ENCODE measurements around the gene DDAH1.

DDAH1 gene

DNA sequence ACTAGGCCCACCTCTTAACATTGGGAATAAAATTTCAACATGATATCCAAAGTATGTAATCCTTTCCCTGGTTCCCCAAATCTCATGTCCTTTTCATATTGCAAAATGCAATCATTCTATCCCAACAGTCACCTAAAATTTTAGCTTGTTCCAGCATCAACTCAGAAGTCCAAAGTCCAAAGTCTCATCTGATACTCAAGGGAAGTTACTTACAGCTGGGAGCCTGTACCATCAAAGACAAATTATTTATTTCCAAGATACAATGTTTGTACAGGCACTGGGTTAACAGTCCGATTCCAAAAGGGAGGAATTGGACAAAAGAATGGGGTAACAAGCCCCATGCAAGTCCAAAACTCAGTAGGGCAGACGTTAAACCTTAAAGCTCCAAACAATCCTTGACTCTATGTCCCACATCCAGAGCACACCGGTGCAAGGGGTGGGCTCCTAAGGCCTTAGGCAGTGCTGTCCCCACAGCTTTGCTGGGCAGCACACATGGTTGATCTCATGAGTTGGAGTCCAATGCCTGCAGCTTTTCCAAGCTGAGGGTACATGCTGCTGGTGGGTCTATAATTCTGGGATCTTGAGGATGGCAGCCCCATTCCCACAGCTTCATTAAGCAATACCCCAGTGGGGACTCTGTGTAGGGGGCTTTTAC, 78.8 kb downstream of the DDAH1 start:
- no peak for DNase-seq

- DNase-seq: no peak
Observed at GRCh38 chr1:85379203-85380136, 85.5 kb downstream of the DDAH1 start.

DNA sequence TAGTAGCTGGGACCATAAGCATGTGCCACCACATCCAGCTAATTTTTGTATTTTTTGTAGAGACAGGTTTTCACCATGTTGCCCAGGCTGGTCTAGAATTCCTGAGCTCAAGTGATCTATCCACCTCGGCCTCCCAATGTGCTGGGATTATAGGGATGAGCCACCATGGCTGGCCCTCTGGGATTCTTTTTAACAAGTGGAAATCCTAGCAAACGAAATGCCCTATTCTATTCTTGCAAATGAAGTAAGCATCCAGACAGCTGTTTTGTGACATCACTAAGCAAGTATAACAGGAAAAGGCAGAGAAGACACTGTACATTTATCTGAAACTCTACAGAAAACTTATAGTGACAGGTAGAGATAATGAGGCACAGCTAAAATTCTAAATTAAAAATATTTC, 86.4 kb downstream of the DDAH1 start:
- no peak for DNase-seq

DNA sequence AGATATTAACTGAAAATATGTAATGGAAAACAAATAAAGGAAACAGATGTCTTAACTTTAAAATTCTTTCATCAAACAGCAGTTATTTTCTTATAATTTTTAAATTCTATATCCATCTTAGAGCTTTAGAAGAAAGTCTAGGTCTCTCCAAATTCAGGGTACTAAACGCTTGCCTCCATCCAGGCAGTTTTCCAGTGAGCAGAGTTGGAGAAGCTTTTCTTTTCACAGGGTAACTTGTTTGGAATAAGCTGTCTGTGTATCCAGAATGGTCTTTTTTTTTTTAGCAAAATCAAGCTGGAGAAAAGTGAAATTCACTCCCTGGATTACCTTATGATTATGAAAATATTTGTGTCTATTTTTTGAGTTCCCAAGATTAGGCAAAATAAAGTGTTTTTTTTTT, 88.6 kb downstream of the DDAH1 start:
- no peak for DNase-seq

DNA sequence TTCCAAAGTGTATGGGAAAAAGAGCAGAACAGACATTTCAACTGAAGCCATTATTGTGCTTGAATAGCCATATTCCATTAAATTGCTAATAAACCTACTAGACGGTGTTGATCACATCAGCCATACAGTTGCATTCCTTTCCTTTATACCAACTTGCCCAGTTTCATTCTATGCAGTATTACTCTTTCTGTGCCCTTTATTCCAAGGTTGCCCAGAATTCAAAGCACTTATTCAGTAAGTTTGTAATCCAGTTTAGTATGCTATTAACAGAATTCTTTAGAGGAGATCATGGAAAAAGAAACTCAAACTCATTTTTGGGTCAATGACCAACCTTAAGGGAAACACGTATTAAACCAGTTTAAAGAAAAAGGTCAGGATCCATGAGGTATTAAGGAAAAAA, 89.5 kb downstream of the DDAH1 start:
- DNase-seq: no peak

DNA sequence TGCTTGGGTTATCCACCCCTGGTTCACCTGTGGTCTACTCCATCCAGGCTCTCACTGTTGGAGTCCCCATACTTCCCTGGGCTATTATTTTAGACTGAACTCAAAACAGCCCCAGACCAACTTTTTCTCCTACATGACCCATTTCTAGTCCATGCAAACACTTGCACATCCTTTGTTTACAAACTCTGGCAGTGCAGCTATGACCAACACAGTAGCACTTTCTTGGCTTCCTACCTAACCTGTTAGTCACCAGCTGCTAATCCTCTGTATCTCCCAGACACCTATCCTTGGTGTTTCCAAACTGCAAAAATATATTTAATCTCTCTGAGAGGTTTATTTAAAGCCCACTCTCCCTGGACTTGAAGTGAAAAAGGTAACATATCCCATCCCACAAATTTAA, 90.8 kb downstream of the DDAH1 start:
- no peak for DNase-seq

DNA sequence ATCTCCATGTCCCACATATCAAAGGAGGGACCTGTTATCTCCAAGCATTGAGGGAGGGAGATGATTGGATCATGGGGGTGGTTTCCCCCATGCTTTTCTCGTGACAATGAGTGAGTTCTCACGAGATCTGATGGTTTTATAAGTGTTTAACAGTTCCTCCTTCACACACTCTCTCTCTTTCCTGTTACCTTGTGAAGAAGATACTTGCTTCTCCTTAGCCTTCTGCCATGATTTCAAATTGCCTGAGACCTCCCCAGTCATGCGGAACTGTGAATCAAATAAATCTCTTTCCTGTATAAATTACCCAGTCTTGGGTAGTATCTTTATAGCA, 91.6 kb downstream of the DDAH1 start:
- DNase-seq: no peak

DNA sequence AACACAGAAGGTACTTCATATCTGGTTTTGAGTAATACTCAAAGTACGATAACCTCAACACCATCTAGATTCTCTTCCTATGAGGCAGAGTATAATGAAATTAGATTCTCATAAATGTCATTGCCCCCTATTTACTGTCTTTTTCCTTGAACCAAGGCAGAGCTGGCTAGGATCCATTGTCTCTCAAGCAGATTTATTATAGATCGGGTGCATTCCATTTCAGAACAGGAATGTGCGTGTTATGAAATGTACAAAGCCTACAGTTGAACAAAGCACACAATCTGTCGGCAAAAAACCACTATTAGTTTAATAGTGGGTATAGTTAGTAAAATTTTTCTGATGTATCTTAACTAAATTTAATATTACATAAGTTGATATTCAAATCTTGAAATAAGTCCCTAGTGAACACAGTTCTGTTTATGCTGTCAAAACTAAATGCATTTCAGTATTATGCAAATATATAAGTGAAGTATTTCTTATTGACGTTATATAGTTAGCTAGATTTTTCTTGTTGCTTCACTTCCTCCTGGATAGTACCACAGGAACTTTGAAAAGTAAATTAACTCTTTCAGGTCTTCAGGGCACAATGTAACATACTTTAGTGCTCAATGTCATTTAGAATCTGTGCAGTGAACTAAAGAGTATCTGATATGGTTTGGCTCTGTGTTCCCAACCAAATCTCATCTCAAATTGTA, 92.1 kb downstream of the DDAH1 start:
- DNase-seq: no peak

- DNase-seq: no peak
Observed at GRCh38 chr1:85371021-85371420, 93.9 kb downstream of the DDAH1 start.

DNA sequence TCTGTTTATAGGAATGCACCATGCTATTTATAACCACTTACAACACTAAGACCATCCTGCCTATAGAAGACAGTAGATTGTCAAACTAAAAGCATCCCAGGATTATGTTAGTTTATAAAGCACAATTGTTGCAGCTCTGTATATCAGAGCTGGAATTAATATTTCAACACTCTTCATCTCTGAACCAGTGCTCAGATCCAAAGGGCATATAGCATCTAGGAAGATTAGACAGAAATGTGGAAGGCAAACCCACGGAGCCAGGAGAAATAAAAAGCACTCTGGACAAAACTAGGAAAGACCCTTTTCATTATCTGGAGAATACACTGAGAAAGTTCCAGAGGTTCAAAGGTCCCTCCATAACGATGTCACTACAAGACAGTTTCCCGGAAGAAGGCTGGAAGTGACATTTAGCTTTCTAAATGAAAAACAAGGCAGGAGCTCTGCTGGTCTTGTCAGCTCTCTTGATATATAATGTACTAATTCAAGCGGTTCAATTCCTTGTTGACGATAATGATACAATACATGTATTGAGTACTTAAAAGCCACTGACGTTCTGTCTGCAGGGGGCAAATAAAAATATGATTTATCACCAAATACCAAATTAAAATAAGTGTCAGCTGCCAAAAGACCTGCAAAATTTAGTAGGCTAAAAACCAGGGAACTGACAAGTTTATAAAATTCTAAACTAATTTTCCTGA, 96.7 kb downstream of the DDAH1 start:
- DNase-seq: no peak

DNA sequence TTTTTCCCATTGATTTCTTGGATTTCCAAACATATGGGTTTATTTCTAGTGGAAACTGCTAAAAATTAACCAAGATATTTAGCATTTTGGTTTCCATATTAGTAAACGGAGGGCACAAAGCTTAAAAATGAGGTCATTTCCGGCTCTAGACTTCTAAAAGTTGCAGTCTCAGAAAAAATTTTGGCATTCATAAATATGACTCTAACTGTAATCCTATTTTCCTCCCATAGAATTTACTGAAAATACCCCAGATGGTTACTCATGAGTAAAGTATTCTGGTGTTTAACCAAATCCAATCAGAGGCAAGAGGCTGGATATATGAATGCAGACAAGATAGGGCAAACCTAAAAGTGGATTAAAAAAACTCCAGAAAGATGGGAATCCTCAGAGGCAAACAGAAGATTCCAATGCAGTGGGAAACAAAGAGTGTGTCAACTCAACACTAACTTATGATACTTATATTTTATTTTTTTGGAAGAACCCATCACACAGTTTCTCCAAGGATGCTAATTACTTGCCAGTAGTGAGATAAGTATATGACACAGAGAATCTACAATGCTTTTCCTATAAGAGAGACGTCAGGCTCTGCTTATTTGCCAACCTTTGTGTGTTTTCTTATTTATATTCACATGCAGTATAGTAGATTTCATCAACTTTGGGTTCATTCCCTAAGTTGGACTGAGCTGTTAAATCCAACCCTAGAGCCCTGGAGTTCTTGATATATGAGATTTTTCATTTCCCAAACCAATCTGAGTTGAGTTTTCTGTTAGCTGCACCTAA, 98.4 kb downstream of the DDAH1 start:
- no peak for DNase-seq

DNA sequence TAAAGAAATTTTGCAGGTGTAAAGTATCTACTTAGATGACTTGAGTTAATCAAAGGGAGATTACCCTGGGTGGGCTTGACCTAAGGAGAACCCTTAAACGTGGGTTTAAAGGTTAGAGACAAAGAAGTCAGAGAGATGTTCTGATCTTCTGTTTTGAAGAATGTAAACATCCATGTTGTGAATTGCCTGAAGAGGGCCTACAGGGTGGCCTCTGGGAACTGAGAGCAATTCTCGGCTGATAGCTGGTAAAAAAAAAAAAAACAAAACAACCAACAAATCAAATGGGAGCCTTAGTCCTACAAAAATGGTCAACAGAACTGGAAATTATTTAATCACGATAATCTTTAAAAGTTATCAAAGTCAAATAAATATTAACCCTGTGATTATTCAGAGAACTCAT, 99.1 kb downstream of the DDAH1 start:
- DNase-seq: no peak

GRCh38 chr1:85363521-85363920, 101.4 kb downstream of the DDAH1 start:
- no peak for DNase-seq

DNA sequence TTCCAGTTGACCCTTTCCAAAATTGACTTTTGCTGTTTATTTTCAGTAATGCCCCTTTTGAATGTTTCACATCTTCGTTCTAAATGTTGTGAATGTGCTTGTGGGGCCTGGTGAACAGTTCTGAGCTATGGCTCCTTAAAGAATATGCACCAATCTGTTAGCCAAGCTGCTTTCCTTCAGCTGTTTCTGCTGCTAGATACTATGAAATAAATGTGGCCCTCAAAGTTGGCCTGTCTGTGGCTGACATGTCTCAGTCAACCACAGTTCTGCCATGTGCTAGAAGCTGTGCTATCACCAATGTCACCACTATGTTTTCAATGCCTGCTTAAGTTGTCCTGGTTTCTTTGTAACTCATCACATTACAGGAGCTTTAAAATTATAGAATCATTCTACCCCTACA, 101.9 kb downstream of the DDAH1 start:
- DNase-seq: no peak

DNA sequence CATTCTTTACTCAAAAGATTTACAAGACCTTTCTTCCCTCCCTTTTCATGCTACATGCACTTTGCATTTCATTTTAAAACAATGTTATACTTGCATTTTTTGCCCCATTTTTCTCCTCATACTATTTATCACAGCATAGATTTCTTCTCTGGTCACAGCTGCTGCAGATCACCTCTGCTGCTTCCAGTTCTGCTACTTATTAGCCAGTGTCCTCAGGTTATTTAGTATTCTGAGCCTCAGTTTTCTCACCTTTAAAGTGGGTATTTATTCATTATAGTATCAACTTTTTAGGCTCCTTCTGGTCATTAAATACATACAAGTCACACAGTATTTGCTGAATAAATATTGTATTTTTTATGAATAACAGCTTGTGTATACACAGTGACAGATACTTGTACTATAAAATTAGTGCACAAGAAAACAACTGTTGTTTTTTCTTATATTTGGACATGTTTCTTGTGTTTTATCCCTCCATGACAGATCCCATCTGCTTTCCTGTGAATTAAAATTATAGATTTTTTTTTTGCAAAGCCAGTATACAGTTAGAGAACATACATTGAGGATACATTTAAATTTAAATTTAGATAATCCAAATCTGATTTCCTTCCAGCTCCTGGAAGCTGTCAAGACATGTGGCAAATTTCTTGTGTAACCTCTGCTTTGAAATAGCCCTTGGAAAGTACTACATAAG, 103.2 kb downstream of the DDAH1 start:
- DNase-seq: no peak

DNA sequence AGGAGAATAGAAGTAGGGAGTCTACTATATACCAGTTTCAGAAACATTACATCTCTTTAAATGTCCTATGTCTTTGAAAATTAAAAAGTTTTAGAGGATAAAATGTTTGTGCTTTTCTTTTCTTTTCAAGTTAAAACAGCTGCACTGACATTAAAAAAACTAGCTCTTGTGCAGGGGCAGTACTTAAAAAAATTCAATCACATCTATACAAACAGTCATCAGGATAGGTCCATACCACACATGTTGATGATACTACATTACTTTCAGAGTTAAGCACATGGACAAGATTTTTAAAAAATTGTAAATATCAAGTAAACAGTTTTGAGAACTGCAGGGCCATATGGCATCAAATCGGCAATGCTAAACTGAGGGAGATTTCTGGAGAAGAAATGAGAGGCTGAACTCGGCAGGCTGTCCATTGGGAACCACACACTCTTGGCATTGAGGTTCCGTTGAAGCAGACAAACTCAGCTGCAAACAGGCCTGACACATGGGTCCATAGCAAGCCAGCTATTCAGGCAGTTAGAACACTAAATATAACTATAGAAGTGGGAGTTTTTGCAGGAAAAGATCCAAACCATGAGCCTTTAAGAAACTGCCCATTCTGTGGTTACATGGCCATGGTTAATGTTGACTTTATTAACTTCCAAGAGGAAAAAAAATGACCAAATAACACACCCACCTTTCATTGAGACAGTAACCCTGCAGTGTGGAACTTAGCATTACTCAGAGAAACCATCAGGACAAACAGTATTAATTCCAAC, 104.0 kb downstream of the DDAH1 start:
- DNase-seq: no peak

DNA sequence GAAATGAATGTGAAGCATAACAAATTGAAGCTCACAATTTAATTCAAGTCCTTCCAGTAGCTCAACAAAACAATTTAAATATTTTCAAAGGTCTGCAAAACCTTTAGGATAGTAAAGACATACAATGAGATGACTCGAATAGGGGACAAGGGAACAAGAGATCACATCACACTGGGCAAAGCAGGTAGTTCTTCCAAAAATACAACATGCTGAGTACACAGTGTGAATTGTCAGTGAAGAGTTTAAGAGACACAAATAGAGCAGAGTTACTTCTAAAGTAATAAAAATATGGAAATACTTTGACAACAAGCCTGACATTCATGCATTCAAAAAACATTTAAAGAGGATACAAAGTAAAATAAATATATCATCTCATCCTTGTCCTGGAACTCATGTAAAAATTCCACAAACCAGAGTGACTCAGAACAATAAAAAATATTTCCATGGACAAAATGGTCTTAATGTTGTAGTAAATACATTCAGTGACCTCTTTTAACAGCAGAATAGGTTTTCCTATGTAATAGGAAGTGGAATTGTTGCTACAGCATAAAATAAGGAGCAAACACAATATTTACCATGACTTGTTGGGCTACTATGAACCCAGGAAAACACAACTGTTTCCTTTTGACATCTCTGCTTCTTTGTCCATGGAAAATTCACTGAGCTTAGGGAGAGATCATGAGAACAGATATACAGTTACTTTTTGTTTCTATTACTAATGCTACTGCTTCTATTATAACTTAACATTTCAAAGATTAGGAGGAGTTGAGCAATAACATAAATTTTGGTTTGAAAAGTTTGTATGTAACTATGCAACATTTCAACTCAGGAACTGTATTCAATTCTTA, 104.9 kb downstream of the DDAH1 start:
- no peak for DNase-seq

GRCh38 chr1:85358702-85359438, 106.1 kb downstream of the DDAH1 start:
- DNase-seq: no peak

GRCh38 chr1:85357817-85358216, 107.1 kb downstream of the DDAH1 start:
- DNase-seq: no peak
